A549 treated with ZK216348 at 1 μM for 4 hours (cell line): ENCODE data around the gene CTR9. TPM values are rescaled to one million over a fixed set of nuclear protein-coding genes. Genes with fewer than 3 reads are reported as not detected.

Source experiments
- total RNA-seq: library from RNA; stranded (reverse); fragments of 200-300 nt; extraction: Qiagen RNA extraction; gene quantifications from 5 replicates; pipeline ENCODE4 v1.2.3, GENCODE V29; 2022; ENCODE audit warnings: low read depth

CTR9 gene
- total RNA-seq, result 21.0 to 34.2 TPM (median 26.3 TPM) in 5 replicates

DNA sequence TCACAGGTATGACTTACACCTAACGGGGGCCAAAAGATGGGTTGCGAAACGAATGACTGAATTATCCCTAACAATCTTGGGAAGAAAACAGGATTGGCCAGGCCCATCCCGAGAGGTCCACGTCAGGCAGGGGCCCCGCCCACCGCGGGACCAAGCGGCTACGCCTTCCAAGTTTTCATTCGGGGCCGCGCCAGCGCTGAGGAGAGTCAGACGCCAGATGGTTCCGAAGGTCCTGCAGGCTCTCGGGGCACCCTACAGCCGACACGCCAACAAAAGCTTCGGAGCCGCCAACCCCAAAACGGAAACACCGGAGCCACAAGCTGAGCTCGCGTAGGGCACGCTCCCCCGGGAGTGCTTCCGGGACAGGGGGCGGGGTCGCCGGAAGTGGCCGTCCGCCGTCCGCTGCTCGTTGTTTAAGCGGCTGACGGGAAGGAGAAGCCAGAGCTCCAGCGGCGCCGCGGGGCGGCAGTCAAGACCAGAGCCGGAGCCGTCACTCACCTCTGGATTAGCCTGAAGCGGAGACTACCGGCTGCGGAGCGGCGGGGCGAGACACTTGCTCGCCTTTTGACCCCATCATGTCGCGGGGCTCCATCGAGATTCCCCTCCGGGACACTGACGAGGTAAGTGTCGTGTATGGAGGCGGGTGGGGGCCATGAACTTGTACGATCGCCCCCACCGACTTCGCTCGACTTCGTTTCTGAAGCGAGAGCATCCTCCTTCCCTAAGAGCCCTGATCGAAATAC lies at the start of gene CTR9:
Gene CTR9 (plus strand): TSS at position 409 of the 743 bp plus-strand sequence. CDS start 167 bp downstream, at position 576.

DNA sequence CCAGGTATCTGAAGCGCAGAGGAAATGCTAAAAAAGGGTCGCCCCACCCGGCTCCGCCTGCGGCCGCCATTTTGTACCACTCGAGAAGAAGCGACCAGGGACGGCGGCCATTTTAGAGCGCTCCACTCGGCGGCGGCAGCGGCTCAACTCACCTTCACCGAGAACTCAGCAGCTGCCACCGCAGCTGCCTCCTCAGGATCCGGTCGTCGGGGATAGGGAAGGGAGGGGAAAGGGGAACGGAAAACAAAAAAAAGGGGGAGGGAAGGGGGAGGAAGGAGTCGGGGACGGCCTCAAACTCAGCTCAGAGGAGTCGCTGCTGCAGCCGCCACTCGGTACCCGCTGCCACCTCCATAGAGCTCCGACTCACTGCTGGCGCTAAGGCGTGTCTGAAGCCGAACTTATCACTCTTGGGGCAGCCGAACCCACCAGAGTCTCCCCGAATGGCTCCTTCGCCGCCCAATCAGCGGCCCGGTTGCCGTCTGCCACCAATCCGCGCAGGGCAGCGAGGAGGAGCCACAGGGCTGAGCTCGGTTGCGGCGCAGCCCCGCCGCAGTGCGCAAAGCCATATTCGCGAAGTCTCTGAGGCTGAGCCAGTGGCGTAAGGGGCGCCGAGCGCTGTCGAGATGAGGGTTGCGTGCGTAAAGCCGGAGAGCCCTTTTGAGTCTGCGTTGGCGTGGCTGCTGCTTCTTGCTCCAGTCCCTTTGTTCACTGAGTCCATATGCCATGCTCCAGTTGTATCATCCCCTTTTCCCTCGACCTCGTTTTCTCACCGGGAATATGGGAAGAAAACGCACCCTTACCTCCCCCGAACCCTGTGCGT lies 57.7 kb downstream of the CTR9 start, which contains the start of gene EIF4G2:
Gene EIF4G2 (minus strand): TSS at position 374 of the 820 bp plus-strand sequence.

Other genes with a start within 250 kb of the CTR9 start
- gene RNF141, start 210.1 kb upstream of the CTR9 start, total RNA-seq, result 16.4 to 29.3 TPM (median 25.3 TPM) in 5 replicates
- gene LYVE1, start 182.6 kb upstream of the CTR9 start, total RNA-seq, result 0.22 to 0.42 TPM (median 0.26 TPM) in 5 replicates
- gene IRAG1, start 57.5 kb upstream of the CTR9 start, total RNA-seq, result 0.06 TPM in 1 of 5 replicates, not detected in the others
- 566 to 1,043 TPM (median 608 TPM) in 5 replicates for gene EIF4G2, start 57.7 kb downstream of the CTR9 start, total RNA-seq
- 17.5 to 30.7 TPM (median 27.7 TPM) in 5 replicates for gene ZBED5, start 106.8 kb downstream of the CTR9 start, total RNA-seq